Measurements from ENCODE around the gene ZNF582.

Gene ZNF582

GRCh38 chr19:56398809-56399208 lies 5.5 kb upstream of the ZNF582 start:
- no peaks in the 10 kb centered on the region for H3K36me3 ChIP-seq (replicated peaks; ENCODE audit: insufficient read depth, low read length)
- no peaks in the 10 kb centered on the region for H3K79me2 ChIP-seq (ENCODE audit: low read length)
- H3F3A ChIP-seq (ENCODE audit: insufficient read depth, low read length), result no peaks in the 10 kb centered on the region
- no peak overlapping the region for H3K27ac ChIP-seq (ENCODE audit: low read length)
- no peaks in the 10 kb centered on the region for H3K9me3 ChIP-seq (replicated peaks; ENCODE audit: insufficient read depth, low read length)
- H2AFZ ChIP-seq (ENCODE audit: low read length), result no peak overlapping the region
- no peaks in the 10 kb centered on the region for H3K9me2 ChIP-seq (replicated peaks; ENCODE audit: insufficient read depth, low read length)
- no peak for DNase-seq
- H3K4me2 ChIP-seq (ENCODE audit: low read depth, low read length), result no peak overlapping the region
- no peak overlapping the region for H3K4me3 ChIP-seq (ENCODE audit: low read length)
- H3K4me1 ChIP-seq (ENCODE audit: low read length), result no peaks in the 10 kb centered on the region
- no peaks in the 10 kb centered on the region for H3K27me3 ChIP-seq (replicated peaks; ENCODE audit: insufficient read depth, low read length)
- H3K9ac ChIP-seq (ENCODE audit: low read length), result no peak overlapping the region
- H4K20me1 ChIP-seq (ENCODE audit: insufficient read depth, low read length), result no peaks in the 10 kb centered on the region
- no peak for TF ChIP-seq EZH2phosphoT487 (IDR thresholded peaks at IDR 0.05; ENCODE audit: low read length)
- no peak for TF ChIP-seq CTCF (IDR thresholded peaks at IDR 0.05; ENCODE audit: low read length)
- no peak for TF ChIP-seq EZH2 (optimal IDR thresholded peaks at IDR 0.05; ENCODE audit: low read depth, low read length)

- no peaks in the 10 kb centered on the region for H3K9me3 ChIP-seq (replicated peaks; ENCODE audit: insufficient read depth, low read length)
- no peak for DNase-seq
- no peak overlapping the region for H3K4me2 ChIP-seq (ENCODE audit: low read depth, low read length)
- H3K36me3 ChIP-seq (replicated peaks; ENCODE audit: insufficient read depth, low read length), result no peaks in the 10 kb centered on the region; the same call in 1 of the 2 replicates
- no peak overlapping the region for H3K9ac ChIP-seq (ENCODE audit: low read length)
- H3F3A ChIP-seq (ENCODE audit: insufficient read depth, low read length), result no peaks in the 10 kb centered on the region
- no peaks in the 10 kb centered on the region for H3K4me1 ChIP-seq (ENCODE audit: low read length)
- no peak overlapping the region for H3K4me3 ChIP-seq (ENCODE audit: low read length)
- no peak overlapping the region for H2AFZ ChIP-seq (ENCODE audit: low read length)
- H3K79me2 ChIP-seq (ENCODE audit: low read length), result no peaks in the 10 kb centered on the region
- H3K9me2 ChIP-seq (replicated peaks; ENCODE audit: insufficient read depth, low read length), result no peaks in the 10 kb centered on the region
- H3K27me3 ChIP-seq (replicated peaks; ENCODE audit: insufficient read depth, low read length), result no peaks in the 10 kb centered on the region
- H4K20me1 ChIP-seq (ENCODE audit: insufficient read depth, low read length), result no peaks in the 10 kb centered on the region
- no peak overlapping the region for H3K27ac ChIP-seq (ENCODE audit: low read length)
- TF ChIP-seq CTCF (IDR thresholded peaks at IDR 0.05; ENCODE audit: low read length), result no peak
- TF ChIP-seq EZH2 (optimal IDR thresholded peaks at IDR 0.05; ENCODE audit: low read depth, low read length), result no peak
- TF ChIP-seq EZH2phosphoT487 (IDR thresholded peaks at IDR 0.05; ENCODE audit: low read length), result no peak
Measured at GRCh38 chr19:56383826-56384605, 9.3 kb downstream of the ZNF582 start.

GRCh38 chr19:56377105-56377924 lies 16.0 kb downstream of the ZNF582 start:
- Histone ChIP-seq H3K36me3 (replicated peaks; ENCODE audit: insufficient read depth, low read length) (peaks cover 6% of the 10 kb centered on the region), H3F3A (ENCODE audit: insufficient read depth, low read length) (no peaks in the 10 kb centered on the region), H3K4me3 (ENCODE audit: low read length) (no peak overlapping the region), H3K27ac (ENCODE audit: low read length) (no peak overlapping the region), H3K9me2 (replicated peaks; ENCODE audit: insufficient read depth, low read length) (no peaks in the 10 kb centered on the region), H3K9me3 (replicated peaks; ENCODE audit: insufficient read depth, low read length) (no peaks in the 10 kb centered on the region), H3K9ac (ENCODE audit: low read length) (no peak overlapping the region), H3K27me3 (replicated peaks; ENCODE audit: insufficient read depth, low read length) (no peaks in the 10 kb centered on the region), H4K20me1 (ENCODE audit: insufficient read depth, low read length) (no peaks in the 10 kb centered on the region), H3K4me2 (ENCODE audit: low read depth, low read length) (no peak overlapping the region), H3K4me1 (ENCODE audit: low read length) (no peaks in the 10 kb centered on the region), H2AFZ (ENCODE audit: low read length) (no peak overlapping the region), H3K79me2 (ENCODE audit: low read length) (no peaks in the 10 kb centered on the region)
- TF ChIP-seq EZH2phosphoT487 (IDR thresholded peaks at IDR 0.05; ENCODE audit: low read length) (no peak), EZH2 (optimal IDR thresholded peaks at IDR 0.05; ENCODE audit: low read depth, low read length) (no peak), CTCF (IDR thresholded peaks at IDR 0.05; ENCODE audit: low read length) (no peak)
- no peak for DNase-seq
